ENCODE measurements around the gene SIN3A.
"Not testable (repeated sequence)": the region's sequence is repeated elsewhere in the genome, so short reads cannot be mapped to it uniquely, and the experiment has no call there.

SIN3A gene

DNA sequence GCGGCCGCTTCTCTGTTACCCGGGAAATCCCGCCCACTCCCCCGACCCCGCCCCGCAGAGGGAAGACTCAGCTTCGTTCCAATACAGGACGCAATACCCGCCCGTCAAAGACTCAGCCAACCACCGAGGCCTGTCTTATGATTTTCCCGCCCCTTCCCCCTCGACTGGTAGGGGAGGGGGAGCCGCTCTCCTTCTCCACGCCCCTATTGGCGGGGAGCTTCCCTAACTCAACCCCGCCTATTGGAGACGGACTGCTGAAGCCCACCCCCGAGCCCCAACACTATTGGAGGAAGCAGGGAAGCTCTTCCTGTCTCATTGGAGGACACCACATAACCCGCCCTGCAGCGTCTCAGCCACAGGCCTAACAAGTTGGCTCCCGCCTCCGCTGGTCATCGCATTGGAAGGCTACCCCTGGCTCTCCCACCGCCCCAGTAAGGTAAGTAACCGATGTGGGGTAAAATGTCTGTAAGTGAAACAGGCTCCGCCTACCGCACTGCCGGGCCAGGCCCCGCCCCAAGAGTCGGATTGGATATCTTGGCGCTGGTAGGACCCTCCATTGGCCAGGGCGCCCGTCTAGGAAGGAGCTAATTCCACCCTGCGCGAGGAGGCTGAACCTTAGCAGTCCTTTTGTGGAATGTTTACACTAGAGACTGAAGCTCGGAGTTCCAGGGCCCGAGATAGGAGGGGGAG, at the start of gene SIN3A:
TSS of gene SIN3A (minus strand) at position 17 of the 690 bp plus-strand sequence. CDS start 21,315 bp downstream, outside the sequence.
- DNase-seq, result peak; percentile 98

DNA sequence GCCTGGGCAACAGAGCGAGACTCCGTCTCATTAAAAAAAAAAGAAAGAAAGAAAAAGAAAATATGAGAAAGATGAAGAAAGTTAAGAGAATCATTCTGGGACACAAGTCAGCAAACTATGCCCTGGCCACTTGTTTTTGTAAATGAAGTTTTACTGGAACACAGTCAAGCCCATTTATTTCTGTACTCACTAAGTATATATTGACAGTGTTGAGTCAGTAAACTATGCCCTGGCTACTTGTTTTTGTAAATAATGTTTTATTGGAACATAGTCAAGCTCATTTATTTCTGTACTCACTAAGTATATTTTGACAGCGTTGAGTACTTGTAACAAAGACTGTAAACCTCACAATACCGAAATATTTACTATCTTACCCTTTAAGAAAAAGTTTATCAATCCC, 42.2 kb upstream of the SIN3A start:
- no peak for DNase-seq

DNA sequence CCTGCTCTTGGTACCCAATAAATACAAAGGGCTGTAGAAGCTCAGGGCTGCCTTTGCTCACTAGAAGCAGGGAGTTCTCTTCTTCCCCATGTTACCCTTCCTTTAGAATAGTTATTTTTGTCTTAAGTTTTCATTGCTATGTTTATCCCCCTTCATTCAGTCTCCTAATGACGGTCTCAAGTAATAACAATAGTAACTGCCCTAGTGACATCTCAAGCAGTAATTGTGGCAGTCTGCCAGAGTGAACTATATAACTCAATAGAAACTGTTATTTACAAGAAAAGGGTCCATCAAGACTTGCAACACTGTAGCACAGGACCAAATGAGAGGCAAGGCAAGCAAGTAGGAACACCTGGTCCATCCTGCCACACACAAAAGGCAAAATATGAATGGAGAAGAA, 32.5 kb upstream of the SIN3A start:
- no peak for DNase-seq

DNA sequence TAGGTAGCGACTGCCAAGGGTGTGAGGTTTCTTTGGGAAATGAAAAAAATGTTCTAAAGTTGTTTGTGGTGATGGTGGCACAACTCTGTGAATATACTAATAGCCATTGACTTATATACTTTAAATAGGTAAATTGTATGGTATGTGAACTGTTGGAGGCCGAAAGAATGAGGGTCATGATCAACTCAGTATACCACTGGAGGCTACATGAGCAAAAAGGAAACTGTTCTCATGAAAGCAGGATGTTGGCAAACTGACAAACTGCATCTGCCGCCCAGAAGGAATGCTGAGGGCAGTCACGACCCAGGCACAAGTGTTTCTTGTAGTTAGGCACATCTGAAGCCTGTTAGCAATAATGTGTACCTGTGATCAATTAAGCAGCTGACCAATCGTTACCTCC, 32.1 kb upstream of the SIN3A start:
- not testable (repeated sequence) for DNase-seq

DNA sequence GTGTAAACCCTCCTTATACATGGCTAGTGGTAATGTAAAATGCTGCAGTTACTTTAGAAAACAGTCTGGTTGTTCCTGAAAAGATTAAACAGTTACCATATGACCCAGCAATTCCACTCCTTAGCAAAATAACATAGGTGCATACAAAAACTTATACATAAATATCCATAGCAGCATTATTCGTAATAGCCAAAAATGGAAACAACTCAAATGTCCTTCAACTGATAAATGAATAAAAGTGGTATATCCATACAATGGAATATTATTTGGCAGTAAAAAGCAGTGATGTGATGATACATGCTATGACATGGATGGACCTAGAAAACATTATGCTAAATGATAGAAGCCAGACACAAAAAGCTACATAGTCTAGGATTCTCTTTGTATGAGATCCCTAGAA, 31.6 kb upstream of the SIN3A start:
- no peak for DNase-seq

DNA sequence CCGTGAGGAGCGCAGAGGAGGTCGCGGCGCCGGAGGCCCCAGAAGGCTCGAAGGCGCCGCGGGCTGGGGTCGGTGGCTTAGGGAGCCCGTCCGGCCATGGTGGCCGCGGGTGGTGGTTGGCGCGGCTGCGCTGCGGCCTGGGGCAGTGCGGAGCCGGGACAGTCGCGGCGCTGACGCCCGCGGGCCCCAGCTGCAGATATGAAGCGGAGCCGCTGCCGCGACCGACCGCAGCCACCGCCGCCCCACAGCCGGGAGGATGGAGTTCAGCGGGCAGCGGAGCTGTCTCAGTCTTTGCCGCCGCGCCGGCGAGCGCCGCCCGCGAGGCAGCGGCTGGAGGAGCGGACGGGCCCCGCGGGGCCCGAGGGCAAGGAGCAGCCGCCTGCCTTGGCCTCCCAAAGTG, 29.0 kb upstream of the SIN3A start:
- DNase-seq, result not testable (repeated sequence)

DNA sequence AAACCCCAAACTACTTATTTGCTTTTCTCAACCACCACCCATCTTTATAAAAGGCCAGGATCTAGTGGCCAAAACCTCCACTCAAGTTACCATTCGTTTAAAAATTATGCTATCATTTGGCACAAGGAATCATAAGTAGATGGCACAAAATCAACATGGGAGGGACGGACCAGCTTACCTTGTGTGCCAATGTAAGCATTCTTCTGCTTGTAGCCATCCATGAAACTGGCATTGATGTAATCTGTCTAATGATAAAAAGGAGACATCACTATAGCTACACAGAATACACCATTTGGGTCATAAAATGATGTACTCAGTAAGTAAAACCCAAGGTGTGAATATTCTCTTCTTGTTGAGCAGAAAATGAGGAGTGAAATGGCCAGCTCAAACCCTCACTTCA, 28.2 kb upstream of the SIN3A start:
- DNase-seq, result no peak

DNA sequence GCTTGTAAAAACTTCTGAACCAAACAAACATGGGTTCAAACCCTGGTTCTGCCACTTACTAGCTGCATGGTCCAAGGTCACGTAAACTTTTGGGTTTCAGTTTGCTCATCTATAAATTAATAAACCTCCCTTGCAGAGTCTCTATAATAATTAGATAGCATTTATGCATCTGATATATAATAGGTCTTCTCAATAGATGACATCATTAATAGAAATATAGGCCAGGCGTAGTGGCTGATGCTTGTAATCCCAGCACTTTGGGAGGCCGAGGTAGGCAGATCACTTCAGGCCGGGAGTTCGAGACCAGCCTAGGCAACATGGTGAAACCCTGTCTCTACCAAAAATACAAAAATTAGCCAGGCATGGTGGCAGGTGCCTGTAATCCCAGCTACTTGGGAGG, 25.6 kb upstream of the SIN3A start:
- not testable (repeated sequence) for DNase-seq

DNA sequence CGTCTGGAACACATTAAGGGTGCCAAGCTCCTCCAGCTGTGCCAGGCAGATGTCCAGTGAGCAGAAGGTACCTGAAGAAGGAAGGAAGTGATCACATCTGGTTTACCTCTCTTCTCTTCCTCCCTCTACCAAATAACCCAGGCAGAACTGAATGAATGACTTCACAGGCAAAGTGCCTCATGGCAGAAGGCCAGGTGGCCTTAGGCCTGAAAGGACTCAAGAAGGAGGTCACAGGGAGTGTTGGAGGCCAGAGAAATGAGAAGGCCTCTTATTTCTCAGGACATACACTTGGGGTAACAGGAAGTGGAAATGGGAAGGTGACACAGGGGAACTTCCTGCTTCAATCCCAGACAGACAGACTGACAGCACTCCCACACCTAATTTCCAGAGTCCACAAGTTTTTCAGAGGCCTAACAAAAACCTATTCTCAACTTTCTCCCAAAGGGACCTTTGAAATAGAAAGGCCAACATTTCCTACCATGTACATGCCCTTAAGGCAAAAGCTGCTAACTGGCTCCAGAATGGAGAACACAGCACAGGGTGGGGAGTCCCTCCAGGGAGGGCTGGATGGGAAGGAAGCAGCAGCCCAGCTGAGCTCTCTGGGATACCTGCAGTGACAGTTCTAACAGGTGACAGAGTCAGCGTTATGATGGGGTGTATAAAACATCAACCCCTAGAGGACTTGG, 17.6 kb upstream of the SIN3A start:
- DNase-seq, result no peak

DNA sequence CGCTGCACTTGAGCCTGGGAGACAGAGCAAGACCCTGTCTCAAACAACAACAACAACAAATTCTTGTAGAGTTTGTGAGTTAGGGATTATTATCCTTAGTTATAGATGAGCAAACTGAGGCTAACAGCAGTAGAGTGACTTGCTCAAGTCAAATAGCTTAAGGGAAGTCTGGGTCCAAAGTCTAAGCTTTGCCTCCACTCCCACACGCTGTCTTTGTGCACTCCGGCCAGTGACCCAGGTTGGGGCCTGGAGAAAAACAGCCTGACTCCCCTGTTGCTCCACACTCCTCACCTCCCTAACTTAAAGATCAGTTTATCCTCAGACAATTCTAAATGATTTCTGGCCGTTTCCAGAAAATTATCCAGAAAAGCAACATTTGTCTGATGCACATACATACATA, 9.2 kb upstream of the SIN3A start:
- no peak for DNase-seq

DNA sequence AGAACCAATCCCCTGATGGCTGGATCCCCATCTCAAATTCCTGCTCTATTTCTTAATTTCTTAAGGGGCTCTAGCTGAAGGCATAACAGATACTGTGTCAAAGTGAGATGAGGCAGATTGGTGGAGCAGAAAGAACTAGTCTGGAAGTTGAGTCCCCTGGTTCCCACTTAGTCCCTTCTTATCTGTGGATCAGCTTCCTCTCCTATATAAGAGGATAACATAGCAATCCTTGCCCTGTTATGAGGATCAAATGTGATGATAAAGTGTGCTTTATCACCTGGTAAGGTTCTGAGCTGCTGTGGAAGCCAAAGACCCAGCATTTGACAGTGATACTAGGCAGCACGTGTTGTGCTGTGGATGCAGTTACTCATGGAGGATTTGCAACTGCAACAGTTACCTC, 8.1 kb upstream of the SIN3A start:
- DNase-seq, result no peak

DNA sequence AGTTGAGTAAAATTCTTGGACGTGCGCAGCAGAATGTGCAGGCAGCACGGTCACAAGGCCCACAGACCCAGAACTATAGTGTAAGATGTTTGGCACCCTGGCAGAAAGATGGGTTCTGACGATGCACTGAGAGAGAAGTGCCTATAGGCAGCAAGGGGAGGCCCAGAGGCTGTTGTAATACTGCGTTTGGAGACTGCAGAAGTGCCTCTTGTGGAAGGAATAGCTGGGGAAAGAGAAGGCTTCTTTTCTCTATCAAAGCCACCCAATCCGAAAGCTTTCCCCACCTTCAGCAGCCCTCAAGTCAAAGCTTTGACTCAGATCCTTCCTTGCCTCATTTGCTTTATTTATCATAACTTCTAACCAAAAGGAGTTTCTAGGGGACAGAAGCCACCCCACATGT, 5.2 kb upstream of the SIN3A start:
- no peak for DNase-seq

DNA sequence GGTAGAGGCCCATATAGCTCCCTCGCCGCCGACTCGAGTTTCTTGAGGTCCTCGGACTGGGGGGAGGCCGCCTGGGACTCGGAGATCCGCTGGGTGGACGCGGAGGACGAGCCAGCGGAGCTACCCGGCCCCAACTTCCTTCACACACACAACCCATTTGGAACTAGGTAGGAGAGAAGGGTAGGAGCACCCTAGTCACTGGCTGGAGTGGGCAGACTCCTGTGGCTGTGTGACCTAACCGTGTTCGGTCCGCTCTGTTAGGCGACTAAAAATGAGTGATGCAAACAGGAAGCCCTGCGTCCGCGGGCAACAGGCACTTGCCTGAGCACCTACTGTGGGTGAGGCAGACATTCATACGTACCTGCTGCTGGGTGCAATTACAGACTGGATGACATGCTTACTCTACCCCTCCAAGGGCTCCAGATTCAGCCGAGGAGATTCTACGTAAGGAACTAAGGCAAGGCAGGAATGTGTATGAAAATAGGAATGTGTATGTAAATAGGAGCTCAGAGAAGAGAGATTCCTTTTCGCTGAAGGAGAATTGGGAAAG, 4.6 kb upstream of the SIN3A start:
- DNase-seq, result no peak

DNA sequence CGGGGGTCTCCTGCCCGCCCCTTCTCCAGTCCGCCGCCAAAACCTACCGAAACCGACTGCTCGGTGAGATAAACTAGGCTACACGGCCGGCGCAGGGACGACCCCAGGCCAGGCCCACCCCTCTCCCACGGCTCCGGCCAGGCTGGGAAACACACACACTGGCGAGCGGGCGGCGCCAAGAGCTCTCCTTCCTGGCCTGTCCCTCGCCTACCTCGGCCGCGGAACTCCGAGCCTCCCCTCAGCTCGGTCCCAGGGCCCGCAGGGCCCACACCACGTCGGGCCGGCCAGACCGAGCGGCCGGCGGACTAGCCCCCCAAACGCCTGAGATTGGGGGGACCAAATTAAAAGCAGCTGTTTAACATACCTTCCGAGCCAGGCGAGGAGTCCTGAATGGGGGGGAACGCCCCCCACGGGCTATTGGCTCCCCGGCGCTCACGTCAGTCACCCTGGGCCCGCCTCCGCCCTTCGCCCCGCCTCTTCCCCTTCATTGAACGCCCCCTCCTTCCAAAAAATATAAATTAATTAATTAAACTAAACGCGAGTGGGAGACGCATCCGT, 4.0 kb upstream of the SIN3A start:
- peak; percentile 95 for DNase-seq

DNA sequence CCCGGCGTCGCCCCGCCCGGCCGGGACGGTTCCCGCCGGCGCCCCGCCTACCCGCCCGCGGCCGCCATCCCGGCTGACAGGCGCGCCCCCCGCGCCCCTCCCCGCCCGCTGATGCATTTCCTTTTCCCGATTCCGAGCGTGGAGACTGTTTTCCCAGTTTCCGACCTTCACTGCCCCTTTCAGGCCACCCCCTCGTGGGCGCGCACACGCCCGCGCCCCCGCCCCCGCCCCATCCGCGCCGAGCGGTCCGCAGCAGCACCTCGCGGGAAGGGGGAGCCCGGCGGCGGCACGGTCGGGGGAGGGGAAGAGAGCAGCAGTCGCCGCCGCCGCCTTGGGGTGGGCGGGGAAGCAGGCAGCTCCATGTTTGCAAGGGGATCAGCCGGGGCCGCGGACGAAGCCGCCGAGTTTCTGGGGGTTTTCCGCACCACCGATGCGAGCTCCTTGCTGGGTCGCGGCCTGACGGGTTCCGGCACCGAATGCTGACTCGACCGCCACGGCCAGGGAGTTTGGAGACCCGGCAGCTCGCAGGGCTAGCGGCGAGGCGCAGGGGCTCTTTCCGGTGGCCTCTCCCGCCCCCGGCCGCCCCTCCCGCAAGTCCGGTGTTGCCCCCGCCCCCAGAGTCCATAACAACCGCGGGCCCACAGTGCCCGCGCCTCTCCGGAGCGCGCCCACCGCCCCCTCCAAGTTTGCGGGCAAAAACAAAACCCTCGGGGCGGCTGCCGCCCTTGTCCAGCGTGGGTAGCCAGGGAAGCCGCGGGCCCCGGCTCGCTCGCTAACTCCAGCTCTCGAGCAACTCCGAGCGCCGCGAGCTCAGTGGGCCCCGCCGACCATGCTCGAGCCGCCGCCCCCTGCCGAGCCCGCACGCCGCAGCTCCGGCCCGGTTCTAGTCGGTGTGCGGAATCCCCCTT, 3.2 kb upstream of the SIN3A start:
- DNase-seq, result peak; percentile 61

DNA sequence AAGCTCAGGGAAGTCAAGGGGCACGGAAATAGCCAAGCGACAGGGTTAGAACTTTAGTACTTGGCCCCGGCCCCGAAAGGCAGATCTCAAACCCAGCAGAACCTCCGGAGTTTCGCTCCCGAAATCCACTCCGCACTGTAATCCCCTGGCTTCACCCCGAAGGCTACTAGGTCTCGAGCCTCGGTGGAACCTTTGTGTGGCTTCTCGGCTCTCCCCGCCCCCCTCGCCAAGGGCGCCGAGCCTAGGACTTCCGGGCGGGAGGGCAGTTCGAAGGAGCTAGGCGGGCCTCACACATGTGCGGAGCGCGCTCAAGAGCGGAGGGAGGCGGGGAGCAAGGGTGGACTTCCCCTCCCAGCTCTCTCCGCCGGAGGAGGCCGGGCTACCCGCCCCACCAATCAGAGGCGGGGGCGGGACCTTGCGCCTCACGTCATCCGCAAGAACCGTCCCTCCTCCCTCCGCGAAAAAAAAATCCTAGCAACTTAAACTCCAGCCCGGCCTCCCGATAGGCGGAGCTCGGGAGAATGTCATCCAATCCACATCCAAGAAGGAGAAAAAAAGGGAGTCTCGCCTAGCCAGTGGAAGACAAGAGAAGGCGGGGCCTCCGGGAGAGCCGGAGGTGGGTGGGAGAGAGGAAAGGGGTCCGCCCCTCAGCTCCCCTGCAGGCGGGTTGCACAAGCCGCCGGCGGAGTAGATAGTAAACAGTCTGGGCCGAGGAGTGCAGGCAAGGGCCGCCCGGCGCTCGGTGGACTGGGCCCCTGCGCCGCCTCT, 2.4 kb upstream of the SIN3A start:
- DNase-seq, result peak; percentile 99

DNA sequence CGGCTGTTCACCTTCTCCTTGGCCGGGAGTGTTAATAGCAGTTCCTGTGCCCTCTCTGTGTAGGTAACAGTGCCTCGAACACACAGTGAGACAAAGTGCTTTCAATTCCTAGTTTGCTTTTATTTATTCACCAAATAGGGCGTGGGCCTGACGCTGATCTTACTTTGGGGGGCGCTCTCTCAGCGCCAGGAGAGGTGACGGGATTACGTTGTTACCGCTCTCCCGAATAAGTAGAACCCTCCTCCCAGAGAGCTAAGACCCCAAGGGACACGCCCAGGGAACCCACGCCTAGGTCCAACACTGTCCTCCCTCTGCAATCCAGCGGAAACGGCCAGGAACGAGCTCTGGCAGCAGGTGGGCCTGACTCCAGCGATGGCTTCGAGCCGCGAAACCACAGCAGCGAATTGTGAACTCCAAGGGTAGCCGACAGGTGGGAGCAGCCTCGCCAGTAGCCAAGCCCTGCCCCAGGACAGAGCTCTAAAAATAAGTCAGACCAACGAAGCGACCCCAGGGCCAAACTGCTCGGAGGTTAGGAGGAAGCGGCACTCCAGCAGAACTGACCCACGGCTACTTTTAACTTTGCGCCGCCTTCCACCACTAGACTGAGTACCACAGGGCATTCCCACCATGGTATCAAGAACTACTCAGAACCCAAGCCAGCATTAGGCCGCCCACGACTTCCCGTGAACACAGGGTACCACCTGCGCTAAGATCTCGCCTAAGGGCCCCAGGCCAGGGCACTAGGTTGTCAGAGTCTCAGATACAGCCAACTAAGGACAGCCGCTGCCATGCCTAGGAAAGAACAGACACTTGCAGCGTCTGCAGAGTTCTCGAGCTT, 1.6 kb upstream of the SIN3A start:
- peak; percentile 67 for DNase-seq

DNA sequence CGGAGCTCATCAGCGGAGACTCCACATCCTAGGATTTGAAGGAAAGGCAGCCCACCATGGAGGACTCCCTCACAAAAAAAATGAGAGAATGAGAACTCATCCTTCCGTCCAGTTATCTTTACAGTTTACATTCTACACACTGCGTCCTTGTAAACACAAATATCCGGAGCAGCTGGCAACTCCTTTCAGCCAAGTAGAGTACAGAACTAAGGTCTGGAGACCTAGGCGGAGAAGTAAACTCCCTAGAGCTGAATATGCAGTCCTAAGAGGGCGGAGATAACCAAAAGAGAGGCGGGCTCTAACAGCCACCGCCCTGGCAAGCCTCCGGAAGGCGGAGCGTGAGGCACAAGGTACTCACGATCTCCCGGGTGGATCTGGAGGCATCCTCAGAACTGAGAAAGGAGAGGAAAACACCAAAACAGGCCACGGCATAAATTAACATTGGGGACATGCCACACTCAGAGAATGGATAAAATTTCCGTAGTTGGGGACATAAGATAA, 924 bp upstream of the SIN3A start:
- DNase-seq, result peak; percentile 79

DNA sequence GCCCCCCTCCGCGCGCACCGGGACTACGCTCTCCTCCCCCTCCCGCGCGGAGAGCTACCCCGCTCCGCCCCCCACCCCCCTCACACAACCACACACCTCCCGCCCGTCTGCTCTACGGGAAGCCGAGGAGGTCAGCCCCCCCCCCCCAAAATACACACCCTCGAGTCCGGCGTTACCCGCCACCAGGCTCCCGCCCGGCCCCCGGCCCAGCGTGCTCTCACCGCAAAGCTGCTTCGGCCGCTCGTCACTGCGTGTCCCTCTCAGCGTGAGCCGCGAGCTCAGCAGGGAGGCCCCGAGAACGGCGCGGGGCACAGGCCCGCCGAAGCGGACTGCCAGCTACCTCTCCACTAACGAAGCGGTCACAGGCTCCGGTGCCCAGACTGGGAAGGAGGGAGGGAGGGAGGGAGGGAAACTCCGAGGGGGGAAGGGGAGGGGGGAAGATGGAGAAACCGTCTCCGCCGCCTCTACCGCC, 252 bp downstream of the SIN3A start:
- DNase-seq, result no peak

DNA sequence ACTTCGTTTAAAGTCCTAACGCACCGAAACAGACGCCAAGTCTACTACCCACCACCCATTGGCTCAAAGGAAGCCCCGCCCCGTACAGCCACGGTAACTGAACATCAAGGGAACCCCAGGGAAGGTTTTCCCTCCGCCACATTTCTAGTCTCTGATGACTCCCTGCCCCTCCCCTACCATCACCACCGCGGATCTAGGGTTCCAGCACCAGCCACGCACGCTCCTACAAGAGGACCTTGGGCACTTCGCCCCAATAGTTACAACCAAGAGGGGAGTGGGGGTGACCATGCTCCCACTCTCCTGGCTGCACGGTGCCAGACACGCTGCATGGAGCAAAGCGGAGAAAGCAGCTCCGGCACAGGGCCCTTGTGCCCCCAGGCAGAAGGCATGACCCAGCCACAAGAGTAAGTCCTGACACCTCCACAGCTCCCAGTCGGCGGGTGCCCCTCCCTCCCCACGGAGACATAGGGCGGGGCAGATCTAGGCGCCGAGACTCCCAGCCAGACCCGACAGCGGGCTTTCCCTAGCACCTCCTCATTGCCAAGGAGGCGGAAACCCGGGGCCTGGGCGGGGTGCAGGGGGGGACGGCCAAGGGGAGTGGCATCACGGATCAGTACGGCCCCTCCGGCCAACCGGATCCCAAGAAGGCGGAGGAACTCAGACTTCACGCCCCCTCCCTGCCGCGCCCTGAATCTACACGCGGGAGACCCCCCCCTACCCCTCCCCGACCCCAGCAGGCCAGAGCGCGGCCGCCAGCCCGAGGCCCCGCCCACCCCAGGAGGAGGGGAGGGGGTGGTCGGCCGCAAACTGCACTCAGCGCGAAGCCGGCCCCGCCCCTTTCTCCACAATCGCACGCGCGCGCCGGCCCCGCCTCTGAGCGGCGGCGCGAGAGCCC, 936 bp downstream of the SIN3A start:
- DNase-seq, result peak; percentile 88

Measured in retina (tissue), 1 donor.